GM21786 (cell line): ENCODE measurements around the gene THSD4.

Source experiments
- ATAC-seq: cut with Tn5 transposase; IDR thresholded peaks from one replicate; pipeline ENCODE4 v1.9.1; 2021; ENCODE audit not compliant: unreplicated experiment

THSD4 gene

GRCh38 chr15:71288348-71288955, 173.2 kb downstream of the THSD4 start:
- ATAC-seq = no peak

DNA sequence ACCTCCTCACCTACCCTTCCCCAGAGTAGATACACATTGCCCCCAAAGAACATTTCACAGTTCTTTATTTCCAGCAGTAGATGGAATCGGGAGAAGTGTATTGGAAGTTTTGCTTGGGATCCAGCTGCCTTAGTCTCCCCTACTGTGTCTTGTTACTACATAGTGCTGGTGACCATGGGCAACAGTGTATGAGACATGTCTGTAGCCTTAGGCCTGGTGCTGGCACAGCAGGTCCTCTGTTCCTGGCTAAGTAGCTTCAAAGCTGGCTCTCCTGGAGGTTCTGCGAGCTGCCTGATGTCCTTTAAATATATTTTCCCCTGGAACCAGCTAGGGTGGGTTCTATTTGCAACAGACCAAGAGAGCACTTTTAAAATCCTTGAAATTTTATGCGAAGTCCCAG, 174.7 kb downstream of the THSD4 start:
- no peak for ATAC-seq

- ATAC-seq = no peak
These were observed 175.8 kb downstream of the THSD4 start for GRCh38 chr15:71290881-71291635.

- no peak for ATAC-seq
These were observed 176.5 kb downstream of the THSD4 start for GRCh38 chr15:71291723-71292122.

DNA sequence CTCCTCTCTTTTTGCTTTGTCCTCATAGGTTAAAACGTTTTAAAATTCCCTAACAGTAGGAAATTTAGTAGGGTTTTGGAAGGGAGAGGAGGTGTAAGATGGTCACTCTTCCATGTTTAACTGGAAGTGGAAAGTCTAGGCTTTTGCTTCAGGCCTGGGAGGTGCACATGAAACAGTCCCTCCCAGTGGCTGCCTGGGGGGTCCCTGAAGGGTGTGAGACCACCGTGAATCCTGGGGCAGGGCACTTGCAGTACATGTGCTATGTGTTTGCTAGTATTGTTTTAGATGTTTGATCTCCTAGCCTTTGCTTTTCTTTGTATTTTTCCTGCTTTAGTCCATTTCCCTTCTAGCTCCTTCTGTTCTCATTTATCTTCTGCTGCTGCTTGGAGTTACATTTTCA, 178.5 kb downstream of the THSD4 start:
- no peak for ATAC-seq

- ATAC-seq = no peak
These were observed 179.1 kb downstream of the THSD4 start for GRCh38 chr15:71294251-71294910.

- no peak for ATAC-seq
These were observed 179.8 kb downstream of the THSD4 start for GRCh38 chr15:71294911-71295602.

GRCh38 chr15:71295603-71296314, 180.5 kb downstream of the THSD4 start:
- no peak for ATAC-seq

DNA sequence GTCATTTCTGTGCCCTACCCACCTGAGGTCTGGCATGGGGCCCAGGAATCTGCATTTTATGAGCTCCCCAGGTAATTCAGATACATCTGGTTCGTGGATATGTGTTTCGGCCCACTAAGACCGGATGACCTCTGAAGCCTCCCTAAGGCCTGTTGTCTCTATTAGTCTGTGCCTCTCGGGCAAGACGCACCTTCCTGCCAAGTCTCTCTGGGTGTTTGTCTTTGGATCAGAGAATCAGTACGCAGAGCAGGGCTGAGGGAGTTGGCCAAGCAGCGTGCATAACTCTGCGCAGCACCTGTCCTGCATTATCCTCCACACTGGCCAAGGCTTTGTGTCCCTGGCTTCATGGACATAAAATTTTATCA, 181.0 kb downstream of the THSD4 start:
- no peak for ATAC-seq

GRCh38 chr15:71301958-71302621, 186.8 kb downstream of the THSD4 start:
- no peak for ATAC-seq

DNA sequence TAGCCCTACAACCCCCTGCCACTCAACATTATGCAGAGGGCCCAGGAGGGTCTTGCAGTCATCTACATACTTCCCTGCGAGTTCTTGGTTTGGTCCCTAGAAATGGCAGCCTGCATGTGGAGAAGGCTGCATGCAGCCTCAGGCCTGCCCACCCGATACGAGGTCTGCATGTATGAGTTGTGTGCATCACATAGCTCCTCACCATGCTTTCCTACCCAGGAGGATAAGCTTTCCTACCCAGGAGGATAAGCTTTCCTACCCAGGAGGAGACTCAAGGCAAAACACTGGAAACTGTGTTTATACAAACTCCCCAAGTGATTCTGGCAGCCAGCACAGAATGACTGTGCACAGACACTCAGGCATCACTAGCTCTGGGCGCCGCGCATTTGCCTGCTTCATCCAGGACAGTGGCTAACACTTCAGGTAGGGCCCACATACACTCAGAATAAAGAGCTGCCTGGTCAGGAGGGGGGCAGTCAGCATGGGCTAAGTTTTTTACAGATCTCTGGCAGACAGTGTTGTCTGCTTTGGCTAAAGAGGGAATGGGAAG, 187.7 kb downstream of the THSD4 start:
- ATAC-seq = no peak

- no peak for ATAC-seq
These were observed 188.7 kb downstream of the THSD4 start for GRCh38 chr15:71303977-71304376.

- ATAC-seq = no peak
These were observed 189.4 kb downstream of the THSD4 start for GRCh38 chr15:71304681-71305080.

GRCh38 chr15:71306538-71306937, 191.3 kb downstream of the THSD4 start:
- ATAC-seq = no peak

GRCh38 chr15:71312194-71312708, 197.0 kb downstream of the THSD4 start:
- ATAC-seq = no peak

GRCh38 chr15:71312731-71313460, 197.6 kb downstream of the THSD4 start:
- no peak for ATAC-seq

DNA sequence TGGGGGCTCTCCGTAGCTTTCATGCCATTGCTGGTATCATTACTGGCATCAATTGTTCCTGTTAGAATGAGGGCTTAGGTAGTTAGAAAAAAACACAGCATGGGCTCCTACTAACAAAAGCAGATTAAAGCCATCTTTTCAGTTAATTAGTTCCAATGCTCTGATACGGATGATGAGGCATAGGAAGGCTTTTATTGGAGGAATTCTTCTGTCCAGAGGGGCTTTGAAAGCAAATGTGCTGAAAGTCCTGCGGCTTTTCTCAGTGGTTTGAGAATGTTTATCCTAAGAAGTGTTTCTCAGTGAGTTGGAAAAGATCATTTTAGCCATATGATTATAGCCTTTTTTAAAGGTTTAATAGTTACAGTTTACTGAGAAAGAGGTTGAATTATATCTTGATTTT, 198.5 kb downstream of the THSD4 start:
- ATAC-seq = no peak

GRCh38 chr15:71314956-71315537, 199.8 kb downstream of the THSD4 start:
- no peak for ATAC-seq

GRCh38 chr15:71316911-71317310, 201.6 kb downstream of the THSD4 start:
- no peak for ATAC-seq
